ENCODE results near the gene KIRREL3. TPM values are rescaled to one million over a fixed set of nuclear protein-coding genes. Genes with fewer than 3 reads are reported as not detected.

Gene KIRREL3
- total RNA-seq, 1 donor = 0.45 TPM

DNA sequence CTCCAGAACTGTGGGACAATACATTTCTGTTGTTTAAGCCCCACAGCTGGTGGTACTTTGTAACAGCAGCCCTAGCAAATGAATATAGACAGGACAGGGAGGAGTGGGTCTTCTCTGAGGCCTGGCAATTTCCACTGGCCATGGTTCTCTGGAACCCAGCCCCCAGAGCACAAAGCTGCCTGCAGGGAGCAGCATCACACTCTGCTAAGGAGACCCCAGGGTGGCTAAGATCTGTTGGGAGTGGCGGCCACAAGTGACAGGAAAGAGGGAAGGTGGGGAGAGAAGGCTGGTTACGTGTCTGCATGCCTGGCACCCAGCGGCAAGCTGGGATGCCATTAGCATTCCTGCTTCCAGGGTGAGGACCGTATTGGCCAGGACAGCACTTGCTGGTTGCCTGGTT, 433.2 kb downstream of the KIRREL3 start:
- no peak for DNase-seq (ENCODE audit: low read depth)
- TF ChIP-seq, protein P1, sequence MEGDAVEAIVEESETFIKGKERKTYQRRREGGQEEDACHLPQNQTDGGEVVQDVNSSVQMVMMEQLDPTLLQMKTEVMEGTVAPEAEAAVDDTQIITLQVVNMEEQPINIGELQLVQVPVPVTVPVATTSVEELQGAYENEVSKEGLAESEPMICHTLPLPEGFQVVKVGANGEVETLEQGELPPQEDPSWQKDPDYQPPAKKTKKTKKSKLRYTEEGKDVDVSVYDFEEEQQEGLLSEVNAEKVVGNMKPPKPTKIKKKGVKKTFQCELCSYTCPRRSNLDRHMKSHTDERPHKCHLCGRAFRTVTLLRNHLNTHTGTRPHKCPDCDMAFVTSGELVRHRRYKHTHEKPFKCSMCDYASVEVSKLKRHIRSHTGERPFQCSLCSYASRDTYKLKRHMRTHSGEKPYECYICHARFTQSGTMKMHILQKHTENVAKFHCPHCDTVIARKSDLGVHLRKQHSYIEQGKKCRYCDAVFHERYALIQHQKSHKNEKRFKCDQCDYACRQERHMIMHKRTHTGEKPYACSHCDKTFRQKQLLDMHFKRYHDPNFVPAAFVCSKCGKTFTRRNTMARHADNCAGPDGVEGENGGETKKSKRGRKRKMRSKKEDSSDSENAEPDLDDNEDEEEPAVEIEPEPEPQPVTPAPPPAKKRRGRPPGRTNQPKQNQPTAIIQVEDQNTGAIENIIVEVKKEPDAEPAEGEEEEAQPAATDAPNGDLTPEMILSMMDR (IDR thresholded peaks at IDR 0.05; ENCODE audit: insufficient read depth, low read length) = no peak
- H3K4me3 ChIP-seq (ENCODE audit: low read depth, low read length) = no peak overlapping the region

DNA sequence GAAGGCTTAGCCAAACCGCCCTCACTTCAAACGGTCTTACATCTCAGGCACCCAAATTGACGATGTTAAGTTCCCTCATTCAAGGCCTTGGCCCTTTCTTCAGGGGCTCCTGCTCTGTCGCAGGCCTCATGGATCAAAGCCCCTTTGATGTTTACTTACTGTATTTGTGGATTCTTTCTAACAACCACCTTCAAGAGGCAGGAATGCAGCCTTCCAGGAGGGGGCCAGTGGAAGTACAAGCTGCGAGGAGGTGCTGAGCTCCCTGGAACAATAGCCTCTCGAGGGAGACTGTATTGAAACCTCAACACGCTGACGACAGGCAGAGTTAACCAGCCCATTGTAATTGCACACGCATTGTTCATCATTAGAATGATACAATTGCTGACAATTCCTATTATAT, 436.0 kb downstream of the KIRREL3 start:
- TF ChIP-seq, protein P1 (IDR thresholded peaks at IDR 0.05; ENCODE audit: insufficient read depth, low read length) = no peak
- no peak overlapping the region for H3K4me3 ChIP-seq (ENCODE audit: low read depth, low read length)
- DNase-seq (ENCODE audit: low read depth) = no peak

DNA sequence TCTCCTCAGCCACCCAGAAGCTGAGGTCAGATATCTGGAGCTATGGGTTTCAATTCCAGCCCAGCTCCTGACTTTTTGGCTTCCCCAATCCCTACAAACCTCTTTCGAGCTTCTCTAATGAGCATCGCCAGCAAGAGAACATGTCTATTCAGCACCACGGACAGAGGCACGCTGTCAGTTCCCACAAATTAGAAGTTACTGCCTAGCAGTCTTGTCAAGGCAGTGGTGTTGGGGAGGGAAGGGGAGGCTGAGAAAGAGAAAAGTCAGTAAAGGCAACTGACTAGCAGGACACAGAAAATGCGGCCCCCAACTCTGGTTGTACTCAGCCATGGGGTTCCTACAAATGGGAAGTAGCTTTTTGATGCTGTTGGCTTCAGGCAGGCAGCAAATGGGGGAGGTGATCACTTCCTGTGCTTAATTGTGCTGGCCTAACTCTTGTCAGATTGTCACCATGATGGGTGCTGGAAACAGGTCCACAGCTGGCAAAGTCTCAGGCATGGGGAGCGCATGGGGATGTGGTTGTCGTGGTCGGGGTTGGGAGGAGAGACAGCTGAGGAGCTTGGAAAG, 439.2 kb downstream of the KIRREL3 start:
- peak; percentile 75 for DNase-seq (ENCODE audit: low read depth)
- no peak overlapping the region for H3K4me3 ChIP-seq (ENCODE audit: low read depth, low read length)
- TF ChIP-seq, protein P1 (IDR thresholded peaks at IDR 0.05; ENCODE audit: insufficient read depth, low read length) = no peak

GRCh38 chr11:126560221-126560620, 440.3 kb downstream of the KIRREL3 start:
- no peak overlapping the region for H3K4me3 ChIP-seq (ENCODE audit: low read depth, low read length)
- TF ChIP-seq, protein P1 (IDR thresholded peaks at IDR 0.05; ENCODE audit: insufficient read depth, low read length) = no peak
- no peak for DNase-seq (ENCODE audit: low read depth)

- DNase-seq (ENCODE audit: low read depth) = no peak
- no peak overlapping the region for H3K4me3 ChIP-seq (ENCODE audit: low read depth, low read length)
- TF ChIP-seq, protein P1 (IDR thresholded peaks at IDR 0.05; ENCODE audit: insufficient read depth, low read length) = no peak
These were observed 451.7 kb downstream of the KIRREL3 start for GRCh38 chr11:126548581-126549550.

- DNase-seq (ENCODE audit: low read depth) = no peak
- TF ChIP-seq, protein P1 (IDR thresholded peaks at IDR 0.05; ENCODE audit: insufficient read depth, low read length) = no peak
- H3K4me3 ChIP-seq (ENCODE audit: low read depth, low read length) = no peak overlapping the region
These were observed 452.9 kb downstream of the KIRREL3 start for GRCh38 chr11:126547691-126548090.
